Osteoblast (primary cell): ENCODE measurements around the gene OOSP2. TPM values are rescaled to one million over a fixed set of nuclear protein-coding genes. Genes with fewer than 3 reads are reported as not detected.

Experiments used
- DNase-seq: peaks from one replicate; pipeline ENCODE4 v3.0.0; 2011; ENCODE audit warnings: low spot score, mixed read lengths; ENCODE audit not compliant: insufficient read length; ENCODE audit errors: missing footprints
- H2AFZ ChIP-seq: 2 replicates; pipeline ENCODE4 v1.6.0; 2011; ENCODE audit warnings: mild to moderate bottlenecking, low read length
- H3K27ac ChIP-seq: 2 replicates; pipeline ENCODE4 v1.5.1; 2011; ENCODE audit warnings: mild to moderate bottlenecking, low read depth, low read length, moderate library complexity
- H3K27me3 ChIP-seq: 2 replicates; pipeline ENCODE4 v1.6.0; 2012; ENCODE audit warnings: mild to moderate bottlenecking, control low read depth, inconsistent platforms, low read length, moderate library complexity; ENCODE audit not compliant: insufficient read depth
- H3K36me3 ChIP-seq: 2 replicates; pipeline ENCODE4 v1.5.1; 2011; ENCODE audit warnings: mild to moderate bottlenecking, low read length, control low read depth, moderate library complexity; ENCODE audit not compliant: insufficient read depth
- H3K4me1 ChIP-seq: 2 replicates; pipeline ENCODE4 v1.5.1; 2011; ENCODE audit warnings: mild to moderate bottlenecking, low read length, control low read depth, moderate library complexity; ENCODE audit not compliant: insufficient read depth
- H3K4me2 ChIP-seq: 2 replicates; pipeline ENCODE4 v1.6.0; 2011; ENCODE audit warnings: mild to moderate bottlenecking, low read length; ENCODE audit not compliant: insufficient read depth
- H3K4me3 ChIP-seq: fragments of 200-600 bp; sonication (generic); 3 replicates; pipeline ENCODE4 v1.5.1; 2012; ENCODE audit warnings: mild to moderate bottlenecking, low read length, inconsistent platforms; ENCODE audit not compliant: insufficient read depth
- H3K79me2 ChIP-seq: 2 replicates; pipeline ENCODE4 v1.6.0; 2012; ENCODE audit warnings: mild to moderate bottlenecking, low read length, control low read depth, inconsistent platforms; ENCODE audit not compliant: insufficient read depth
- H3K9me3 ChIP-seq: 2 replicates; pipeline ENCODE4 v1.5.1; 2011; ENCODE audit warnings: low read depth, low read length, control low read depth
- H4K20me1 ChIP-seq: 2 replicates; pipeline ENCODE4 v1.6.0; 2012; ENCODE audit warnings: mild to moderate bottlenecking, low read length, control low read depth; ENCODE audit not compliant: insufficient read depth
- total RNA-seq: library from RNA; depleted of rRNA; stranded (reverse); fragments of >200 nt; gene quantifications from 2 replicates; pipeline ENCODE4 v1.2.3, GENCODE V29; 2012
- TF ChIP-seq, protein P1 (sequence below): IDR thresholded peaks from 2 replicates; pipeline ENCODE4 v1.5.1; 2011; ENCODE audit warnings: mild to moderate bottlenecking, low read depth, low read length, moderate library complexity; ENCODE audit errors: extremely low read depth

The OOSP2 gene
- total RNA-seq, 1 donor = not detected

DNA sequence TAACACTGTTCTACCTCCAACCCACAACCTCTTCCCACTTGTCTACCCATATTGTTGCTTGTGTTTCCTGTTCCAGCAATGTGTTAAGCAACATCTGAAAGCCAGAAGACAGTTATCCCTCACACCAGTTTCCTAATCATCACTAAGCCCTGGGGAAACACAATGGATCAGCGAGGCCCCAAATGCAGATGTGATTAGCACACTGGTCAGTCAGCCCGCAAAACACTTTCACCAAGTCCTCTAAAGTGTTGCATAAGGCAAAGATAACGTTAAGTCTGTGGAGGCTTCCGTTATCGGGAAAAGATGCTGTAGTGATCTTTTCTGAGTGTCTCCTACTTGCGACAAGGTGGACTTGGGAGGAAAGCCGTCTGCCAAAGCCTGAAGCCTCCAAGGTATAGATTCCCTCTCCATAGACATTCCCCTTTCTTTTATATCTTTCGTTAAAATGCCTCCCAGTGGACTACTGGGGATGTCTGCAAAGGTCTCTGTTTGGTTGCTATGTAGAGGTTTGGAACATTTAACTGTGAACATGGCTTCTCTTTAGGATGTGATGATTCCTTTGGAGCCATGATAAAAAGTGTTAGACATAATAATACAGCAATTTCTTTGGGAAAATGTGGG lies 16.2 kb downstream of the OOSP2 start, which contains the start of gene MS4A3:
Gene MS4A3, plus strand, starts transcription at position 317 of the 621 bp plus-strand sequence. CDS start 4,496 bp downstream, outside the sequence.
- Histone ChIP-seq H3K4me3 (no peak within 1 kb of the TSS), H3K27me3 (no peaks in the 10 kb centered on the region), H3K4me2 (no peak within 1 kb of the TSS), H4K20me1 (no peaks in the 10 kb centered on the region), H3K36me3 (no peaks in the 10 kb centered on the region), H2AFZ (no peak within 1 kb of the TSS), H3K9me3 (no peaks in the 10 kb centered on the region), H3K27ac (no peak within 1 kb of the TSS), H3K79me2 (no peaks in the 10 kb centered on the region), H3K4me1 (no peaks in the 10 kb centered on the region)
- TF ChIP-seq, protein P1, sequence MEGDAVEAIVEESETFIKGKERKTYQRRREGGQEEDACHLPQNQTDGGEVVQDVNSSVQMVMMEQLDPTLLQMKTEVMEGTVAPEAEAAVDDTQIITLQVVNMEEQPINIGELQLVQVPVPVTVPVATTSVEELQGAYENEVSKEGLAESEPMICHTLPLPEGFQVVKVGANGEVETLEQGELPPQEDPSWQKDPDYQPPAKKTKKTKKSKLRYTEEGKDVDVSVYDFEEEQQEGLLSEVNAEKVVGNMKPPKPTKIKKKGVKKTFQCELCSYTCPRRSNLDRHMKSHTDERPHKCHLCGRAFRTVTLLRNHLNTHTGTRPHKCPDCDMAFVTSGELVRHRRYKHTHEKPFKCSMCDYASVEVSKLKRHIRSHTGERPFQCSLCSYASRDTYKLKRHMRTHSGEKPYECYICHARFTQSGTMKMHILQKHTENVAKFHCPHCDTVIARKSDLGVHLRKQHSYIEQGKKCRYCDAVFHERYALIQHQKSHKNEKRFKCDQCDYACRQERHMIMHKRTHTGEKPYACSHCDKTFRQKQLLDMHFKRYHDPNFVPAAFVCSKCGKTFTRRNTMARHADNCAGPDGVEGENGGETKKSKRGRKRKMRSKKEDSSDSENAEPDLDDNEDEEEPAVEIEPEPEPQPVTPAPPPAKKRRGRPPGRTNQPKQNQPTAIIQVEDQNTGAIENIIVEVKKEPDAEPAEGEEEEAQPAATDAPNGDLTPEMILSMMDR = no peak
- DNase-seq = no peak

DNA sequence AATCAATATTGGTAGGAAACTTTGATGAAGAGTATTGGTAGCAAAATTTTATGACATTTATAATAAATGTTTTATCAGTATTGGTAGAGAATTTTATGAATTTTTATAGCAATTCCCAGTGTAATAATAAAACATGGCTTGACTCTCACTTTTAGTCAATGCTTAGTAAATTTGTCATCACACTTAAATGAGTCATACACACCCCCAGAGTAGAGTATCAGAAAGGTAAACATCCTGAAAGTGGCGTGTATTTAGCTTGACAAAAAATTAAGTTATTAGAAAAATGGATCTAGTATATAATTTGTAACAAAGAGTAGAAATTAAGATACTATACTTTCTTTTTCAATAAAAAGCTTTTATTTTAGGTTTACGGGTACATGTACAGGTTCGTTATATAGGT lies 18.8 kb downstream of the OOSP2 start:
- no peak for DNase-seq
- Histone ChIP-seq H3K9me3 (no peaks in the 10 kb centered on the region), H3K4me2 (no peak overlapping the region), H3K36me3 (no peaks in the 10 kb centered on the region), H4K20me1 (no peaks in the 10 kb centered on the region), H3K79me2 (no peaks in the 10 kb centered on the region), H3K27me3 (no peaks in the 10 kb centered on the region), H2AFZ (no peak overlapping the region), H3K27ac (no peak overlapping the region), H3K4me3 (no peak overlapping the region), H3K4me1 (no peaks in the 10 kb centered on the region)
- TF ChIP-seq, protein P1 = no peak

DNA sequence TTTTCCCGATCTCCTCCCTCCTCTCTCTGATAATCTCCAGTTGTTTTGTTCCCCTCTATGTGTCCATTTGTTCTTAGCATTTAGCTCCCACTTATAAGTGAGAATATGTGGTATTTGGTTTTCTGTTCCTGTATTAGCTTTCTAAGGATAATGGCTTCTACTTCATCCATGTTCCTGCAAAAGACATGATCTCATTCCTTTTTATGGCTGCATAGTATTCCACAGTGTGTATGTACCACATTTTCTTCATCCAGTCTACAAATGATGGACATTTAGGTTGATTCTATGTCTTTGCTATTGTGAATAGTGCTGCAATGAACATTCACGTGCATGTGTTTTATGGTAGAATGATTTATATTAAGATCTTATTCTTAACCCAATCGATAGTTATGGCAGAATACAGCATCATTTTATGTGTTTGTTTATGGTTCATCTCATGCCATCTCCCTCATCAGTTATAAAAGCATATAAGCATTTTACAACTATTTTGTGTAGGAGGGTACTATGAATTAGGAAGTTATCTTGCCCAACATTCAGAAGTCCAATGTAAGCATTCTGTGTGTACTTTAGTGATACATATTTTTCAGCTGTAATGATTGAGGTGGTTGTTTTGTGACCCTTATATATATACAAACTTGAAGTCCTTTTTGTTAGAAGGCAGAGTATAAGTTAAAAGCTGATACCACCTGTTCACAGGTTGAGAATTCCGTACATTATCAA lies 19.5 kb downstream of the OOSP2 start:
- Histone ChIP-seq H3K4me1 (no peaks in the 10 kb centered on the region), H3K36me3 (no peaks in the 10 kb centered on the region), H3K9me3 (no peaks in the 10 kb centered on the region), H2AFZ (no peak overlapping the region), H3K79me2 (no peaks in the 10 kb centered on the region), H3K4me2 (no peak overlapping the region), H3K27me3 (no peaks in the 10 kb centered on the region), H3K4me3 (no peak overlapping the region), H3K27ac (no peak overlapping the region), H4K20me1 (no peaks in the 10 kb centered on the region)
- no peak for DNase-seq
- TF ChIP-seq, protein P1 = no peak

DNA sequence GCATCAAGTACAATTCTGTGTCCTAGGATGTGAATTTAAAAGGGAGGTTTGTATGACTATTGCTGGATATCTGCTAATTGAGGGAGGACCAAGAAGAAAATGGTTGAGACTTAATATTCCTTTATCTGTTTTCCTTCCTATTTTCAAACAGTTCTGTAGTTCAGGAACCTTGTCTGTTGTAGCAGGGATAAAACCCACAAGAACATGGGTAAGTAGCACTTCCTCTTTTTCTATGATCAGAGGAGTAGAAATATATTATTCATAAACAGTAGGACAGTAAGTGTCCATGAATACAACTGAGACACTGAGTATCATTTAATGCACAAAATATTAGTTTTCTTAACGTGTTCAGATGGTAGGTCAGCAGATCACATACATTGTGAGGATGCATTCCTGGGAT lies 23.9 kb downstream of the OOSP2 start:
- no peak overlapping the region for H3K4me2 ChIP-seq
- H3K79me2 ChIP-seq = no peaks in the 10 kb centered on the region
- no peaks in the 10 kb centered on the region for H3K4me1 ChIP-seq
- no peaks in the 10 kb centered on the region for H3K36me3 ChIP-seq
- no peak overlapping the region for H3K4me3 ChIP-seq
- H3K27ac ChIP-seq = no peak overlapping the region
- no peak overlapping the region for H2AFZ ChIP-seq
- H3K9me3 ChIP-seq = no peaks in the 10 kb centered on the region
- DNase-seq = no peak
- TF ChIP-seq, protein P1 = no peak
- H3K27me3 ChIP-seq = no peaks in the 10 kb centered on the region
- no peaks in the 10 kb centered on the region for H4K20me1 ChIP-seq
